SK-N-SH (cell line): ENCODE measurements around the gene FGF22. TPM values are rescaled to one million over a fixed set of nuclear protein-coding genes. Genes with fewer than 3 reads are reported as not detected.

ENCODE experiments used
- CTCF ChIA-PET: fragments of 300-600, 350-600 bp; formaldehyde crosslinking; extraction: SDS; loops from one replicate; lab custom pipeline; 2021; lab: Yijun Ruan, JAX
- POLR2A ChIA-PET: fragments of 350-600 bp; sonication (Branson Sonifier 250); formaldehyde crosslinking; extraction: SDS; loops from one replicate; lab custom pipeline; 2020; ENCODE audit warnings: antibody characterized with exemption, inconsistent platforms; lab: Yijun Ruan, JAX
- DNase-seq: peaks from one replicate; pipeline ENCODE4 v3.0.0; 2012
- H2AFZ ChIP-seq: fragments of 200-600 bp; sonication (generic); 2 replicates; pipeline ENCODE4 v1.8.1; 2016; ENCODE audit warnings: antibody characterized with exemption, mild to moderate bottlenecking, low read depth
- H3F3A ChIP-seq: fragments of 200-600 bp; sonication (generic); replicated peaks from 2 replicates; pipeline ENCODE3; 2016; ENCODE audit warnings: antibody characterized with exemption, mild to moderate bottlenecking; ENCODE audit not compliant: insufficient read depth
- H3K27ac ChIP-seq, 2 experiments: fragments of 200-500 bp in 1 of 2; fragments of 200-600 bp in 1 of 2; sonication (Bioruptor generic) in 1 of 2; sonication (generic), shearing (Covaris generic) in 1 of 2; 2 replicates each; pipeline versions ENCODE4 v1.5.1 to v1.6.1; 2014 to 2016; ENCODE audit warnings: low read depth in 2 of 2, inconsistent platforms in 1 of 2, low read length in 1 of 2, mild to moderate bottlenecking in 1 of 2, mixed read lengths in 1 of 2
- H3K27me3 ChIP-seq: fragments of 200-600 bp; sonication (generic), shearing (Covaris generic); 2 replicates; pipeline ENCODE4 v1.6.1; 2016; ENCODE audit warnings: mixed run types; ENCODE audit not compliant: insufficient read depth
- H3K36me3 ChIP-seq, 2 experiments: fragments of 200-500 bp in 1 of 2; fragments of 200-600 bp in 1 of 2; sonication (Bioruptor generic) in 1 of 2; sonication (generic) in 1 of 2; replicated peaks in 1 of 2; 2 replicates each; pipeline versions ENCODE3 to v1.5.1; 2014 to 2016; ENCODE audit warnings: low read length in 1 of 2, mild to moderate bottlenecking in 1 of 2; ENCODE audit not compliant: insufficient read depth in 2 of 2, control insufficient read depth in 1 of 2
- H3K4me1 ChIP-seq, 2 experiments: fragments of 200-500 bp in 1 of 2; fragments of 200-600 bp in 1 of 2; sonication (Bioruptor generic) in 1 of 2; sonication (generic), shearing (Covaris generic) in 1 of 2; 2 replicates each; pipeline versions ENCODE4 v1.5.1 to v1.6.1; 2014 to 2016; ENCODE audit warnings: low read depth in 1 of 2, low read length in 1 of 2, mixed run types in 1 of 2; ENCODE audit not compliant: insufficient read depth in 2 of 2, control insufficient read depth in 1 of 2
- H3K4me2 ChIP-seq: fragments of 200-600 bp; sonication (generic), shearing (Covaris generic); 2 replicates; pipeline ENCODE4 v1.6.1; 2017; ENCODE audit warnings: mixed run types
- H3K4me3 ChIP-seq, 2 experiments: fragments of 200-500 bp in 1 of 2; fragments of 200-600 bp in 1 of 2; sonication (Bioruptor generic) in 1 of 2; sonication (generic), shearing (Covaris generic) in 1 of 2; 2 replicates each; pipeline versions ENCODE4 v1.5.1 to v1.8.1; 2014 to 2016; ENCODE audit warnings: low read depth in 2 of 2, inconsistent platforms in 1 of 2, low read length in 1 of 2, mild to moderate bottlenecking in 1 of 2, mixed read lengths in 1 of 2, moderate library complexity in 1 of 2
- H3K79me2 ChIP-seq: fragments of 200-600 bp; sonication (generic); 2 replicates; pipeline ENCODE4 v1.8.1; 2017; ENCODE audit warnings: mild to moderate bottlenecking; ENCODE audit not compliant: insufficient read depth
- H3K9ac ChIP-seq: fragments of 200-600 bp; sonication (generic); 2 replicates; pipeline ENCODE4 v1.6.1; 2017; ENCODE audit warnings: mixed run types
- H3K9me2 ChIP-seq: fragments of 200-600 bp; sonication (generic); 2 replicates; pipeline ENCODE4 v1.6.1; 2017; ENCODE audit warnings: mixed run types
- H3K9me3 ChIP-seq: fragments of 200-600 bp; sonication (generic); 2 replicates; pipeline ENCODE4 v1.6.1; 2017; ENCODE audit warnings: mixed run types, mild to moderate bottlenecking, moderate library complexity
- H4K20me1 ChIP-seq: fragments of 200-600 bp; sonication (generic); 2 replicates; pipeline ENCODE4 v1.6.1; 2017; ENCODE audit warnings: mild to moderate bottlenecking, mixed run types; ENCODE audit not compliant: insufficient read depth
- CHD2 ChIP-seq: fragments of 150-350 bp; IDR thresholded peaks from 2 replicates; pipeline ENCODE4 v1.6.1; 2018; ENCODE audit warnings: low read length; ENCODE audit not compliant: partially characterized antibody
- CTCF ChIP-seq: fragments of 200-600 bp; sonication (generic); IDR thresholded peaks from 2 replicates; pipeline ENCODE4 v1.6.1; 2017; ENCODE audit warnings: antibody characterized with exemption, mild to moderate bottlenecking, moderate library complexity
- FOXM1 ChIP-seq: IDR thresholded peaks from 2 replicates; pipeline ENCODE4 v1.4.0; 2012; ENCODE audit warnings: low read depth, mild to moderate bottlenecking
- MAX ChIP-seq: IDR thresholded peaks from 2 replicates; pipeline ENCODE4 v1.4.0; 2012; ENCODE audit warnings: low read depth
- MXI1 ChIP-seq: IDR thresholded peaks from 2 replicates; pipeline ENCODE4 v1.6.1; 2012; ENCODE audit warnings: mild to moderate bottlenecking, low read depth, low read length, improper control_type of control experiment
- NRF1 ChIP-seq: IDR thresholded peaks from 2 replicates; pipeline ENCODE4 v1.6.1; 2012; ENCODE audit warnings: low read depth, mild to moderate bottlenecking, low read length
- PBX3 ChIP-seq: IDR thresholded peaks from 2 replicates; pipeline ENCODE4; 2012
- RXRA ChIP-seq: IDR thresholded peaks from 2 replicates; pipeline ENCODE4 v1.4.0; 2012; ENCODE audit warnings: low read depth, mild to moderate bottlenecking, borderline replicate concordance
- TCF12 ChIP-seq: IDR thresholded peaks from 2 replicates; pipeline ENCODE4 v1.4.0; 2012
- USF1 ChIP-seq: IDR thresholded peaks from 2 replicates; pipeline ENCODE4 v1.4.0; 2012; ENCODE audit warnings: low read depth, borderline replicate concordance
- USF2 ChIP-seq: fragments of 150-350 bp; IDR thresholded peaks from 2 replicates; pipeline ENCODE4 v1.6.1; 2017; ENCODE audit warnings: antibody characterized with exemption, low read length, low read depth, borderline replicate concordance
- YY1 ChIP-seq: IDR thresholded peaks from 2 replicates; pipeline ENCODE4 v1.4.0; 2012; ENCODE audit warnings: low read depth, mild to moderate bottlenecking
- WGBS: methylation state at CpG from one replicate; pipeline ENCODE4 v1.1.6; 2017; ENCODE audit warnings: low lambda C conversion rate; 5-methylcytosine and 5-hydroxymethylcytosine counted together
- polyA plus RNA-seq, 3 experiments: library from polyadenylated mRNA; depleted of rRNA; stranded (reverse); fragments of >200 nt; gene quantifications; 2 replicates each; pipeline ENCODE4 v1.2.3, GENCODE V29; 2012

FGF22 gene
- polyA plus RNA-seq, 1 of the 3 experiments (the other 2 are of a cell fraction) = 0.62 TPM

GRCh38 chr19:686589-687297 lies 47.1 kb downstream of the FGF22 start:
- Histone ChIP-seq H3K4me3 (no peak overlapping the region), H3K4me2 (no peak overlapping the region), H3K27ac (no peak overlapping the region), H3F3A (no peaks in the 10 kb centered on the region), H3K9ac (no peak overlapping the region), H3K4me1 (no peaks in the 10 kb centered on the region), H3K36me3 (no peaks in the 10 kb centered on the region), H2AFZ (no peak overlapping the region), H4K20me1 (no peaks in the 10 kb centered on the region), H3K9me2 (no peaks in the 10 kb centered on the region), H3K27me3 (no peaks in the 10 kb centered on the region), H3K79me2 (no peaks in the 10 kb centered on the region), H3K9me3 (no peaks in the 10 kb centered on the region)
- TF ChIP-seq YY1 = no peak
- TF ChIP-seq CTCF = no peak
- TF ChIP-seq MAX = no peak
- no peak for TF ChIP-seq TCF12
- TF ChIP-seq NRF1 = no peak
- no peak for TF ChIP-seq CHD2
- TF ChIP-seq PBX3 = no peak
- no peak for TF ChIP-seq USF1
- no peak for TF ChIP-seq USF2
- TF ChIP-seq MXI1 = no peak
- TF ChIP-seq RXRA = no peak
- TF ChIP-seq FOXM1 = no peak
- no peak for DNase-seq
- ChIA-PET CTCF (no interaction called here), POLR2A (no interaction called here)
- WGBS = 28% methylated on average over 3 of the region's 17 CpGs
